D721Med (cell line): ENCODE data around the gene CD40.
A peak's percentile ranks its signal among the peaks of the same experiment; 100 is the strongest.
"Not testable (repeated sequence)": the region's sequence is repeated elsewhere in the genome, so short reads cannot be mapped to it uniquely, and the experiment has no call there.

Experiments
- DNase-seq: peaks from one replicate; pipeline ENCODE4 v3.0.0; 2011; ENCODE audit warnings: low spot score; ENCODE audit not compliant: insufficient read length
- FAIRE-seq: peaks from 2 replicates; lab custom pipeline; 2011; peaks lifted over from hg19 to GRCh38; lab: Jason Lieb, UNC
- TF ChIP-seq, protein P1 (sequence below): IDR thresholded peaks from 2 replicates; pipeline ENCODE4 v1.5.1; 2012; ENCODE audit warnings: mild to moderate bottlenecking, control low read depth; ENCODE audit not compliant: insufficient read depth; ENCODE audit errors: missing control alignments

Gene CD40

DNA sequence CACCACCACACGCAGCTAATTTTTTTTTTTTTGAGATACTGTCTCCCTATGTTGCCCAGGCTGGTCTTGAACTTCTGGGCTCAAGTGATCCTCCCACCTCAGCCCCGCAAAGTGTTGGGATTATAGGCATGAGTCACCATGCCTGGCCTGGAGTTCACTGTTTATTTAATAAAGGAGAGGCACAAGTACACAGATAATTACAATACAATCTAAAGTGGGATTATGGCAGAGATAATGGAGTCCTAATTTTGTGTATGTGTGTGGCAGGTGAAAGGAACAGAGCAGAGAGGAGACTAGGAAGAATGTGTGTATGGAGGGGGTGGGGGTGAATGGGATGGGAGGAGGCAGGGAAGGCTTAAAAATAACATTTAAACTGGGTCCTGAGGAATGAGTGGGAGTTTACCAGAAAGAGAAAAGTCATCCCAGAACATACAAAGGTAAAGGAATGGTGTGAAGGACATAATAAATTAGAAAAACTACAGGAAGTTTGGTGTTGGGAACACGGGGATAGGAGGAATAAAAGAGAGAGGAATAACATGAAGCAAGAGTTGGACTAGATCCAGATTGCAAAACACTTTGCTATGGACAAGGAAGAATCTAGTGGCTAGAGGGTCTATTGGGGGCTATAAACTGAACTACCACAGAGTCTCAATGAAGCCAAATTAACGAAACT is 32.8 kb upstream of the CD40 start:
- FAIRE-seq (no peak), DNase-seq (no peak)
- TF ChIP-seq, protein P1, sequence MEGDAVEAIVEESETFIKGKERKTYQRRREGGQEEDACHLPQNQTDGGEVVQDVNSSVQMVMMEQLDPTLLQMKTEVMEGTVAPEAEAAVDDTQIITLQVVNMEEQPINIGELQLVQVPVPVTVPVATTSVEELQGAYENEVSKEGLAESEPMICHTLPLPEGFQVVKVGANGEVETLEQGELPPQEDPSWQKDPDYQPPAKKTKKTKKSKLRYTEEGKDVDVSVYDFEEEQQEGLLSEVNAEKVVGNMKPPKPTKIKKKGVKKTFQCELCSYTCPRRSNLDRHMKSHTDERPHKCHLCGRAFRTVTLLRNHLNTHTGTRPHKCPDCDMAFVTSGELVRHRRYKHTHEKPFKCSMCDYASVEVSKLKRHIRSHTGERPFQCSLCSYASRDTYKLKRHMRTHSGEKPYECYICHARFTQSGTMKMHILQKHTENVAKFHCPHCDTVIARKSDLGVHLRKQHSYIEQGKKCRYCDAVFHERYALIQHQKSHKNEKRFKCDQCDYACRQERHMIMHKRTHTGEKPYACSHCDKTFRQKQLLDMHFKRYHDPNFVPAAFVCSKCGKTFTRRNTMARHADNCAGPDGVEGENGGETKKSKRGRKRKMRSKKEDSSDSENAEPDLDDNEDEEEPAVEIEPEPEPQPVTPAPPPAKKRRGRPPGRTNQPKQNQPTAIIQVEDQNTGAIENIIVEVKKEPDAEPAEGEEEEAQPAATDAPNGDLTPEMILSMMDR: no peak

- FAIRE-seq (no peak), DNase-seq (no peak)
- TF ChIP-seq, protein P1: peak; percentile 51
Observed at GRCh38 chr20:46087161-46087560, 31.0 kb upstream of the CD40 start.

- DNase-seq (no peak), FAIRE-seq (no peak)
- TF ChIP-seq, protein P1: no peak
Observed at GRCh38 chr20:46088409-46089166, 29.5 kb upstream of the CD40 start.

GRCh38 chr20:46089167-46089416 is 29.0 kb upstream of the CD40 start:
- DNase-seq: no peak
- no peak for FAIRE-seq
- TF ChIP-seq, protein P1: no peak

- FAIRE-seq: no peak
- peak; percentile 82 for DNase-seq
Observed at GRCh38 chr20:46089417-46090388, 28.4 kb upstream of the CD40 start, which contains the start of gene NCOA5. TSS of gene NCOA5 (minus strand) at chr20:46089962. CDS start at chr20:46079424, 10,538 bp downstream.

GRCh38 chr20:46091622-46092535 is 26.2 kb upstream of the CD40 start:
- not testable (repeated sequence) for FAIRE-seq, DNase-seq

More at GRCh38 chr20:46089417-46090388, 28.4 kb upstream of the CD40 start, which contains the start of gene NCOA5:
- TF ChIP-seq, protein P1: peak; percentile 44
